Lower leg skin (tissue), 3 donors: Measurements from ENCODE around the gene CRYBG2.

Source experiments
- CTCF ChIP-seq, 3 donors: fragments of 450-650 bp; IDR thresholded peaks; one replicate each; pipeline ENCODE4 v1.5.1; 2016; ENCODE audit warnings: antibody characterized with exemption in 3 of 3, mild to moderate bottlenecking in 3 of 3, moderate library complexity in 2 of 3
- POLR2A ChIP-seq, 2 donors: fragments of 450-650 bp; IDR thresholded peaks; one replicate each; pipeline ENCODE4 v1.6.1; 2016 to 2017; ENCODE audit warnings: antibody characterized with exemption in 2 of 2, mild to moderate bottlenecking in 1 of 2, moderate library complexity in 1 of 2

GRCh38 chr1:26372039-26372438, 18.1 kb upstream of the CRYBG2 start:
- TF ChIP-seq CTCF (IDR thresholded peaks at IDR 0.05) (no peak), POLR2A (IDR thresholded peaks at IDR 0.05) (no peak)
